ENCODE measurements around the gene DLG4.
"Not testable (repeated sequence)": the region's sequence is repeated elsewhere in the genome, so short reads cannot be mapped to it uniquely, and the experiment has no call there.

Gene DLG4

GRCh38 chr17:7183433-7184090 lies 36.1 kb downstream of the DLG4 start:
- DNase-seq (ENCODE audit: low read depth): no peak

- not testable (repeated sequence) for DNase-seq (ENCODE audit: low read depth)
Measured at GRCh38 chr17:7182101-7182500, 37.5 kb downstream of the DLG4 start.

GRCh38 chr17:7179317-7180254 lies 40.0 kb downstream of the DLG4 start, which contains the start of gene ASGR1:
Gene ASGR1, minus strand, starts transcription at chr17:7179370. Its CDS starts 807 bp downstream, at chr17:7178563.
- DNase-seq (ENCODE audit: low read depth): no peak

- DNase-seq (ENCODE audit: low read depth): no peak
Measured at GRCh38 chr17:7178973-7179316, 40.7 kb downstream of the DLG4 start.

GRCh38 chr17:7177954-7178477 lies 41.6 kb downstream of the DLG4 start:
- DNase-seq (ENCODE audit: low read depth): no peak

- peak; percentile 48 for DNase-seq (ENCODE audit: low read depth)
Measured at GRCh38 chr17:7177191-7177953, 42.3 kb downstream of the DLG4 start.

- no peak for DNase-seq (ENCODE audit: low read depth)
Measured at GRCh38 chr17:7176841-7177190, 42.8 kb downstream of the DLG4 start.

- no peak for DNase-seq (ENCODE audit: low read depth)
Measured at GRCh38 chr17:7176107-7176840, 43.4 kb downstream of the DLG4 start.

GRCh38 chr17:7175330-7175733 lies 44.3 kb downstream of the DLG4 start:
- DNase-seq (ENCODE audit: low read depth): no peak

- DNase-seq (ENCODE audit: low read depth): no peak
Measured at GRCh38 chr17:7174603-7175326, 44.9 kb downstream of the DLG4 start.

GRCh38 chr17:7173687-7174602 lies 45.7 kb downstream of the DLG4 start:
- peak; percentile 17 for DNase-seq (ENCODE audit: low read depth)

- not testable (repeated sequence) for DNase-seq (ENCODE audit: low read depth)
Measured at GRCh38 chr17:7172522-7173191, 47.0 kb downstream of the DLG4 start.

GRCh38 chr17:7169565-7169908 lies 50.1 kb downstream of the DLG4 start:
- DNase-seq (ENCODE audit: low read depth): not testable (repeated sequence)

GRCh38 chr17:7168841-7169564 lies 50.6 kb downstream of the DLG4 start:
- DNase-seq (ENCODE audit: low read depth): not testable (repeated sequence)

GRCh38 chr17:7167832-7168231 lies 51.8 kb downstream of the DLG4 start:
- no peak for DNase-seq (ENCODE audit: low read depth)

GRCh38 chr17:7166873-7167272 lies 52.8 kb downstream of the DLG4 start:
- DNase-seq (ENCODE audit: low read depth): no peak

- DNase-seq (ENCODE audit: low read depth): not testable (repeated sequence)
Measured at GRCh38 chr17:7159571-7159970, 60.1 kb downstream of the DLG4 start.

- not testable (repeated sequence) for DNase-seq (ENCODE audit: low read depth)
Measured at GRCh38 chr17:7158424-7158823, 61.2 kb downstream of the DLG4 start.

Measured in activated T-cell treated with anti-CD3 and anti-CD28 coated beads for 1 hour (primary cell).